Activated CD4-positive, CD25-positive, alpha-beta regulatory T cell treated with anti-CD3 and anti-CD28 coated beads, Interleukin-2, amount 50 U/mL, for 72 hours (primary cell): ENCODE measurements around the gene STK35.

Source experiments
- DNase-seq: peaks from one replicate; pipeline ENCODE4 v3.0.0; 2021

Gene STK35

DNA sequence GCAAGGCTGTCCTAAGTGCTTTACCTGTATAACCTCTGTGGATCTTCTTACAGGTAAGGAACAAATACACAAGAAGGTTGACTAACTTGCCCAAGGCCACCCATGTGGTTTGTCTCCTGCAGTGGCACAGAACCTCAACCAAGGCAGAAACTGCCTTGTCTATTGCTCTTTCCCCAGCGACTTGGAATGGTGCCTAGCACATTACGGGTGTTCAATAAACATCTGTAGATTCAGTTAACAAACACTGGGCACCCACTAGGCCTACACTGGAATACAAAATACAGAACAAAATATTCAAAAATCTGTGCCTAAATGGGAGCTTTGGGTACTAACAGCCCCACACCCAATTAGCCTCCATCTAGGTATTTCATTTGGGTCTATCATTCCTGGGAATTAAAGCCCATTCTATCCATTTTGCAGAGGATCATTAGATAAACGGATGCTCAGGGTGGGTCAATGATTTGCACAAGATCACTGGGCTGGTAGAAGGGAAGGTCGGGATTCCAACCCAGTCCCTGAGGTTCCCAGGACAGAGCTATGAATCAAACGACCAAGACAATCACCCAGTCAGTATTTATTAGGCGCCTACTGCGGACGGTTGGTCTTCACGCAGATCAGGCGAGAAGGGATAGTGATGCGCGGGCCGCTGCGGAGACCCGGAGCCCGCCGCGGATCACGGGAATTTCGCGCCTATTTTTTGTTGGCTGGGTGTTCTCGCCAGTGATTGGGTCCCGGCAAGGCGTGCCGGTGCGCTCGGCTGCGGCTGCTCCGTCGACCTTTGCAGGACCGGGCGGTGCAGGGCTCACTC lies at the start of gene STK35:
TSS of gene STK35 (plus strand) at position 771 of the 808 bp plus-strand sequence. CDS start 55 bp downstream, outside the sequence.
- DNase-seq, result peak; percentile 74

DNA sequence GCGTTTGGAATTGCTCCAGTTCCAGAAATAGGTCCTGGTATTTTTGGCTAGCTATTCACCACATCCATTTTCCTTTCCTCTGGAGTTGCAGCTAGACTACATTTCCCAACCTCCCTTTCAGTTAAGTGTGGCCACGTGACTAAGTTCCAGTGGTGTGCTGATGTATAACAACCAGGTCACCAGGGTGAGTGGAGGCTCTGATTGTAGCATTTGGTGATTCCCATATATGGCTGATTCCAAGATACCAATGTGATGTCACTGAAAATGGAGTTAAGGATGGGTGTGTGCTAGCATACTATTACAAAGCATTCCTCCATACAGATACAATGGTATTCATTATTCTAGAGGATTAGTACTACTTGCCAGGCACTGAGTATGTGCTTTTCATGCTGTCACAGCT lies 49.7 kb upstream of the STK35 start:
- DNase-seq, result no peak

DNA sequence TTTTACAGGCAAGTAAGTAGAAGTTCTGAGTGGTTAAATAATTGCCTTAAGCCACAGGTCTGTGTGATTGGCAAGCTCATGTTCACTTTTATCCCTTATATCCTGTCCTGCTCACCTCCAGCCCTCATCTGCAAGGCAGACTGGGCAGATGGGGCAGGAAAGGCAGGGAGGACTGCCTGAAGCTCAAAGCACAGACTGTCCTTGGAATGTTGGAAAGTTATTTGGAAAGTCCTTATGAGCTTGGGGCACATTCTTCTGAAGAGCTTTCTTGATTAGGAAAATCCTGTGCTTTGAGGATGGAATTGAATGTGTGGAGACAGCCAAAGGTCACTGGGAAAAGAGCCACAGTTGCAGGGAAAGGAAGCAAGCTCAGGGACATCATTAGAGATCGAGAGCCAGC lies 48.9 kb upstream of the STK35 start:
- DNase-seq, result no peak

DNA sequence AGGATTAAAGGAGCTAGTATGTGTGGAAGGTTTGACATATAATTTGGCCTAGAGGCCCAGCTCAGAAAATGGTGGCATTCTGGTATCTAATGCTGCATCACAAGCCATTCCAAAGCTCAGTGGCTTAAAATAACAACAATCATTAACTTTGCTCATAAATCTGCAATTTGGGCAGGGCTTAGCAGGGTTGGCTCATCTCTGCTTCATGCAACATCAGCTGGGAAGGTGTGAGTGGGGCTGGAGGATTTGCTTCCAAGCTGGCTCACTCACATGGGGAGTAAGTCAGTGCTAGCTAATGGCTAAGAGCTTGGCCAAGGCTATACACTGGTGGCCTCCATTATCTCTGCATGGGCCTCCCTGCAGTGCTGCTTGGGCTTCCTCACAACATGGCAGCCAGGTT lies 48.0 kb upstream of the STK35 start:
- DNase-seq, result no peak

DNA sequence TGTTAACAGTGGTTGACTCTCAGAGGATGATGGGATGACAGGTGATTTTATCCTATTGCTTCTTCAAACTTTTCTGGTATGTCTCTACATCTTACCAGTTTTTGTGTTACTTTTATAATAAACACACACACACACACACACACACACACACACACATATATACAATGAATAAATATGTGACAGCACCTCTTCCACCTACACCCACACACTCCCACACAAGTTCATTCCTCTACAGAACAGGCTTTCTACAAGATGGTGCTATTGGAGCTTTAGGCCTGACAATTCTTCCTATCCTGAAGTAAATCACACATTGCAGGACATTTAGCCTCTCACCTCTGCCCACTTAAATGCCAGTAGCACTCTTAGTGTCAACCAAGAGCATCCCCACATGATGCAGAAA lies 46.7 kb upstream of the STK35 start:
- no peak for DNase-seq

DNA sequence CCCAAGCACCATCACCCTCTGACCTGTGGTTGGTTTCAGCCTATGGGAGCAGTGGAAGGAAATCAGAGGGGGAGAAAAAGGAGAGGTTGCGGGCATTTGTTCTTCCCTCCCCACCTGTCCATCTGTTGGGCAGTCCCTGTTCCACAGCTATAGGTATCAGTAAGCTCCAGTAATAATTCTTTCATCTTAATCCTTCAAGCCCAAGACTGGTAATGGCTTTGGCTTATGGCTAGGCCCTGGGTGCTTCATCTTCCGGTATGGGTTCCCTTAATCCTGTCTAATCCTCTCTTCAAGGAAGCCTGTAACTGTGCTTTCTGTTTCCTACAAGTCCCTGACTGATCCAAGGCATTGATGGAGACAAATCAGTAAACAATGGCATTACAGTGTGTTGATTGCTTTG lies 42.2 kb upstream of the STK35 start:
- DNase-seq, result no peak

DNA sequence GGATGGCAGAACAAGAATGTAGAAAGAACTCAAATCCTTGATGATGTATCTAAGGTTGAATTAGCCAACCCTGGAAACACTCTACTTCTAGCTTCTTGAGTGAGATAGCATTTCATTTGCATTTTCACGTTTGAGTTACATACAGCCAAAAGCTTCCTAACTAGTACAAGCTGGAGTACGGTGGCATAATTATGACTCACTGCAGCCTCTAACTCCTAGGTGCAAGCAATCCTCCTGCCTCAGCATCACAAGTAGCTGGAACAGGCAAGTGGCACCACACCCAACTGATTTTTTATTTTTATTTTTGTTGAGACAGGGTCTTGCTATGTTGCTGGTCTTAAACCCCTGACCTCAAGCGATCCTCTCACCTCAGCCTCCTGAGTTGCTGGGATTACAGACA lies 36.5 kb upstream of the STK35 start:
- no peak for DNase-seq

DNA sequence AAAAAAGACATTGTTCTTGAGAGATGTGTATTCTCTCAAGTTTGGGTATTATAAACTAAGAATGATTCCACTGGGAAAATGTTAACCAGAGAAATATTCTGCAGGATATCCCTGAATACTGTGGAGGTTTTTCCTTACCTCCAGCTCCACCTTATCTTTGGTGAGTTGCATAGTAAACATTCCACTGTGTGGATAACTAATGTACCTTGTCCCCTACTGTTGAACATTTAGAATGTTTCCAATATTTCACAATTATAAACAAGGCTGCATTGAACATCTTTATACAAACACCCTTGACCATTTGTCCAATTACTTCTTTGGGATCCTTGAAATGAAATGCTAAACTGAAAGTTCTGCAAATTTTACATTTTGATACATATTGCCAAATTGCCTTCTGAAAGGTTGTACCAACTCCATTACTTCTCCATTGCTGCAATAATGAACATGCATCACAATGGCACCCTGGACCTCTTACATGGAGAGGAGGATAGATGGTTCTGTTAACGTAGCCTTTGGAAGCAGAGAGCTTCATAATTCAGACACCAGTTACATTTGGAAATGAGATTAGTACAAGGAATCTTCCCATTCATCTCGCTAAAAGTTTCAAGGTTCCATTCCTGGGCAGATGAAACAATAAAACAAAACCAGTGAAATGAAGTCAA lies 35.0 kb upstream of the STK35 start:
- DNase-seq, result no peak

DNA sequence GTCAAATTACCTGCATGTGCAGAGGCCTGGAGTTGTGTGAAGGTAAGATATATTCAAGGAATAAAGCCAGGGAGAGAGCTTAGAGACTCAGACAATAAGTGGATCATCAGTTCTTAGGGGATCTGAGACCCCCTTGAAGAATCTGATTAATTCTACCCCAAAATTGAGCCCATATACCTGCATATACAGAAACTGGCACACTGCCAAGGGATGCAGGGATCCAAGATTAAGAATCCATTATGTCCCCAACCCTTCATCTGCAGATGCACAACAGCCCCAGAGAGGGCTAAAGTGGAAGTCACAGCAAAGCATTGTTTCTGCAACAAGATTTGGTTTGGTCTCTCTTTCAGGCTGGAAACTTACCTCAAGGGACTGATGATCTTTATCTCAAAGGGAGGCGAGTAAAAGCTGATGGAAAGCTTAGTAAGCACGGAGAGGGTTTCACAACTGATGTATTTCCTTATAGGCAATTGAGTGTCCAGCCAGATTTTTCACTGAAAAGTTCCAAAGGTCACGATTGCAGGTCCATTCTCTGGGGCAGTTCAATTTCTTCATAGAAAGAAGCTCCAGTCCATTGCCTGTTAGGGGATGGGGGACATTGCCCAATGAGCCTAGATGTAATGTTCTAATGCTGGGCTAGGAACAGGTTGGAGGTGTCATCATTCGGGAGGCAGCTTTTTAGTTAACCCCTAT lies 20.9 kb upstream of the STK35 start:
- DNase-seq, result no peak

DNA sequence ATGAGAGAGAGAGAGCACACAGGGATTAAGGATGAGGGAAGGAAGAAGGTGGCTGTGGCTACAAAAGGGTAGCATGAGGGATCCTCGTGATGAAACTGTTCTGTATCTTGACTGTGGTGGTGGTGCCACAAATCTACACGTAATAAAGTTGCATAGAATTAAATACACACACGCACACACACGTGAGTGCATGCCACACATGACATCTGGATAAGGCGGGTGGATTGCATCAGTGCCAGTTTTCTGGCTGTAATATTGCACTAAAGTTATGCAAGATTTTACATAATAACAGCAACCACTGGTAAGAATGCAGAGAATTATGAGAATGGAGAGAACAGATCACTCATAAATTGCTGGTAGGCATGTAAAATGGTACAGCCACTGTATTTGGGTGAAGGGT lies 16.9 kb upstream of the STK35 start:
- no peak for DNase-seq

DNA sequence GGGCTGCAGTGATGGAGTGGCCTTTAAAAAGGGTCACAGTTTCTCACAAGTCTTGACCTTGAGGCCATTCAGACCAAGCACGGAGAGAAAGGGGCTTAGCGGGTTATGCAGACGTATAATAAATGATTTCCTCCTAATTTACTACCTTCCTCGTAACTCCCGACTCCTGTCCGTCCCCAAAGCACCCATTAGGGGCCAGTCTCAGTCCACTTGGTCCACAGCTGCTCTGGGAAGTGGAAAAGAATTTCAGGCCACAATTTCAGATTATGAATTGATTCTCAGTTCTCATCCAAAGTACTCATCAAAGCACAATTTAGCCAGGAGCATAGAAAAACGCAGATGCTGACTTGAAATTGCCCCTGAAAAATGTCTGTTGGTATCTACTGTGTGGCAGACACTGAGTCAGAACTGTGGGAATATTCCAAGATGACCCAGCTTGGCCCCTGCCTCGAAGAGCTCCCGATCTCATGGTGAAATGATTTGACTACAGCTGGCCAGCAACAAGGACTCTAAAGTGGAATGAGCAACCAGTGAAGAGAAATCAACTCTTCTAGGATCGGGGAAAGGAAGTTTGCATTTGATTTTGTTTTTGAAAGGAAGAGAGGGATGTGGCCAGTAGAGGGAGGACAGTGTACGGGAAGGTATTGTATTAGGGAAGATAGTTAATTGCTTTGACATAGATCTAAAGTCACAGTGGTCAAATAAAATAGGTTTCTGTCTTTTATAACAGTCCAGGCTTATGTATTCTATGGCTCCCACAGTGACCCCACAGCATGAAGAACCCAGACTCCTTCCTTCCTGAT lies 15.2 kb upstream of the STK35 start:
- DNase-seq, result no peak

DNA sequence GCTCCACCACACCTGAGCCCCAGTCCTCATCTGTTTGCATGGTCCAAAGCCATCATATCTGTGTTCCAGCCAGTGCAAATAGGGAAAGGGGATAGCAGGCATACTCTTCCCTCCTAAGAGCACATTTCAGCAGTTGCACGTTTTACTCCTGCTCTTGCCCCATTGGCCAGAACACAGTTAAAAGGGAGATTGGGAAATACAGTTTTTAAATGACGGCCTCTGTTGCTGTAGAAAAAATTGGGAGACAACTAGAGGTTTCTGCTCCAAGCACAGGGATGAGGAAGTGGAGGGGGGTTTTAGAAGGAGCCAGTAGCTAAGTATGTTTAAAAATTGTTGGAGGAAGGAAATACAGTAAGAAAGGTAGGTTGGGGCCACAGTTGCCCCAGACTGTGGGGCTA lies 14.6 kb upstream of the STK35 start:
- DNase-seq, result no peak

DNA sequence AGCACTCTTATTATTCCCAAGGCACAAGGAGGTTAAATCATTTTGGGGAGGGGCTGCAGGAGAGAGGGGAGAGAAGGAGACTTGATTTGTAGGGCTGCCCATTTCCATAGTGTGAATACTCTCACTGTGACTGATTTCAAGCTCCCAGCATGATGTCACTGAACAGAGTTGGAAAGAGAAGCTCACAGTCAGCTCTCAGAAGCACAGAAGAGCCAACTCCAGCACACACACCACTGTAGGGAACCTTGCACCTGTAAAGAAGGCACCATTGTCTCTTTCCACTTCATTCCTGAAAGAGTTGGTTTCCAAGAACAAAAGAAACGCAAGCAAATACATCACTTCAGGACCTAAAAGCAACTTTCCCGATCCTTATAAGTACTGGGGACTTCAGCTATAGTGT lies 12.7 kb upstream of the STK35 start:
- no peak for DNase-seq

DNA sequence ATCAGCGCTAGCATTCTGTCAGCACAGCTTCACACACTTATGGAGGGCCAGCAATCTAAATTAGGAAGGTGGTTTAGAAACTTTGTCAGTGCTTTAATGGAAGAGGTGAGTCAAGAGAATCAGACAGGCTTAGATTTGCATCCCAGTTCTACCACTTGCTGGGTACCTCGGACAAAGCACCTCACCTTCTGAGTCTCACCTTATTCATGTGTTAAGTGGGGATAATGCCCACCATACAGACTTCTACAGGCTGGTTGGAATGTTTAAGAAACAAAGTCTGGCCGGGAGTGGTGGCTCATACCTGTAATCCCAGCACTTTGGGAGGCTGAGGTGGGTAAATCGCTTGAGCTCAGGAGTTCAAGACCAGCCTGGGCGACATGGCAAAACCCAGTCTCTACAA lies 12.2 kb upstream of the STK35 start:
- no peak for DNase-seq

DNA sequence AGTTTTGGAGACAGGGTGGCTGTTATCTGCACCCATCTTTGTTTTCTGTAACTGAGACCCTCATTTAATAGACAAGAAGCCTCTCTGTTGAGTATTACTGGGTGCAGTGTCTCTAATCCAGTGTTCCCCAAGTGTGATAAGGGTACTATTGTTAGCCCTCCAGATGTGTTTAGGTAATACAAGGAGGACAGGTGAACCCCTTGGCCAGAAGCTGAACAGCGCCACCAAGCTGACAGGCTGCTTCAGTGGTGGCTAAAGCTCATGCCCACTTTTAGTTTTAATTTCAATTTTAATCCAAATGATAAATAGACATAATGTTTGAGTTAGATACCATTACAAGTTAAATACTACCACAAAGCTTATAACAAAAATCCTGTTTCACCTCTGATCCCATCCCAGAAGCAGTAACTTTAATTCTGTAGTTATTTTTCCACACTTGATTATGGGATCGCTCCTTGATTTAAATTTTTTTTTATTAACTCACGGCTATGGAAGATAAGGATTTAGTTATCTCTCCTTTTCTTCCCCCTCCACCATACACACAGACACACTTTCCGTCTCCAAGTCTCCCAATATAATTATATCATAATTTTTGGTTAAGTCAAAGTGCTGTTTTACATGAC lies 8.4 kb upstream of the STK35 start:
- DNase-seq, result no peak

DNA sequence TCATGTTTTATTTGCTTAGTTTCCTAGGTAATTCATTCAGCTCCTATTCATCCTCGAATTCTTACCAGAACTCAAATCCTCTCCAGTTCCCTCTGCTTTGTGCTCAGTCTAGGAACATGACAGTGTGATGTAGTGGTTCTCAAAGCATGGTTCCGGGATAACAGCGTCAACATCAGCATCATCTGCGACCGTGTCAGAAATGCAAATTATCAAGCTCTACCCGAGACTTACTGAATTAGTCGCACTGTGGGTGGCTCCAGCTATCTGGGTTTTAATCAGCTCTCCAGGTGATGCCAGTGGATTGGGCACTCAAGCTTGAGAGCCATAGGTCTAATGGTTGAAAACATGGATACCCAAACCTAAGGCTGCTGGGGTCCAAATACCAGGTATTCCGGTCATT lies 7.7 kb upstream of the STK35 start:
- DNase-seq, result no peak

DNA sequence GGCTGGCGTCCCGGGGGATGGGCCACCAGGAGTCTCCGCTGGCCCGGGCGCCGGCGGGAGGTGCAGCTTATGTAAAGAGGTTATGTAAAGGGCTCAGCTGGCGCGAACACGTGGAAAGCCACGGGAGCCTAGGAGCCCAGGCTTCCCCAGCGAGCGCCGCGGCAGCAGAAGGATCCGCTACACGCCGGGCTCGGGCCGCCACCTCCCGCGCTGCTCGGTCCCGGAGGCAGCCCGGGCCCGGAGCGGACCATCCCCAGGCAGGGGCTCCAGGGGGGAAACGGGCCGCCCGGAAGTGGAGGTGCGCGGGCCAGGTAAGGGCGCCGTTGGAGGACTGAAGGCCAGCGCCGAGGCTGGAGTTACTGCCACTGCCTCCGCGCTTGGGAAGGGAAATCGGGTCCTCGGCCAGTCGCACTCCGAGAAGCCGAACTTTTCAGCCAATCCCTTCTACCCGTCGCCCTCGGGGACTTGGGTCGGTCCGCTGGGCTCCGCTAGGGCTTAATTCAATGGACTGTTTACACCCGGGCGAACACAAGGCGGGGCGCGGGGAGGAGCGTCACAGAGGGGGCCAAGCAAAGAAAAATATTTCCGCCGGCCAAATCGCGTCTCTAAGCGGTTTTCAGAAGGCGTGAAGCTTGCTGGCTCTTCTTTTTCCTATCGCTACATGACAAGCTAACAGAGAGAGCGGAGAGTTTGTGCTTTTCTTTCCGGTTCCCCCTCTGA lies 398 bp downstream of the STK35 start:
- DNase-seq, result peak; percentile 91

DNA sequence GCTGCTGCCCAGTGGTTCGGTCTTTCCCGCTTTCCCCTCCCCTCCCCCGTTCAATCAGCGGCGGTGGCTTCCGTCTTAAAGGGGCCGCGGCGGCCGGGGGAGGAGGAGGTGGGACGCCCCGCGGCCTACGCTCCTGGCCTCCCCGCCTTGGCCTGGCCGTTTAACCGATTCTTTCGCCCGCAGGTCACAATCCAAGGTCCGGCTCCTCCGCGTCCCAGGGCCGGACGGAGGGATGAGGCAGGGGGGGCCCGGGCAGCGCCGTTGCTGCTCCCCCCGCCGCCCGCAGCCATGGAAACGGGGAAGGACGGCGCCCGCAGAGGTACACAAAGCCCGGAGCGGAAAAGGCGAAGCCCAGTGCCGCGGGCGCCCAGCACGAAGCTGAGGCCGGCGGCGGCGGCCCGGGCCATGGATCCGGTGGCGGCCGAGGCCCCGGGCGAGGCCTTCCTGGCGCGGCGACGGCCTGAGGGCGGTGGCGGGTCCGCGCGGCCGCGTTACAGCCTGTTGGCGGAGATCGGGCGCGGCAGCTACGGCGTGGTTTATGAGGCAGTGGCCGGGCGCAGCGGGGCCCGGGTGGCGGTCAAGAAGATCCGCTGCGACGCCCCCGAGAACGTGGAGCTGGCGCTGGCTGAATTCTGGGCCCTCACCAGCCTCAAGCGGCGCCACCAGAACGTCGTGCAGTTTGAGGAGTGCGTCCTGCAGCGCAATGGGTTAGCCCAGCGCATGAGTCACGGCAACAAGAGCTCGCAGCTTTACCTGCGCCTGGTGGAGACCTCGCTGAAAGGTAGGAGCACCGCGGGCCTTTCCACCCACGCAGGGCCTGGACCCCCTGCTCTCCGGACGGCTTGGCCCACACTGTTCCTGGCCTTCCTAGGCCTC lies 1.2 kb downstream of the STK35 start:
- DNase-seq, result peak; percentile 84

DNA sequence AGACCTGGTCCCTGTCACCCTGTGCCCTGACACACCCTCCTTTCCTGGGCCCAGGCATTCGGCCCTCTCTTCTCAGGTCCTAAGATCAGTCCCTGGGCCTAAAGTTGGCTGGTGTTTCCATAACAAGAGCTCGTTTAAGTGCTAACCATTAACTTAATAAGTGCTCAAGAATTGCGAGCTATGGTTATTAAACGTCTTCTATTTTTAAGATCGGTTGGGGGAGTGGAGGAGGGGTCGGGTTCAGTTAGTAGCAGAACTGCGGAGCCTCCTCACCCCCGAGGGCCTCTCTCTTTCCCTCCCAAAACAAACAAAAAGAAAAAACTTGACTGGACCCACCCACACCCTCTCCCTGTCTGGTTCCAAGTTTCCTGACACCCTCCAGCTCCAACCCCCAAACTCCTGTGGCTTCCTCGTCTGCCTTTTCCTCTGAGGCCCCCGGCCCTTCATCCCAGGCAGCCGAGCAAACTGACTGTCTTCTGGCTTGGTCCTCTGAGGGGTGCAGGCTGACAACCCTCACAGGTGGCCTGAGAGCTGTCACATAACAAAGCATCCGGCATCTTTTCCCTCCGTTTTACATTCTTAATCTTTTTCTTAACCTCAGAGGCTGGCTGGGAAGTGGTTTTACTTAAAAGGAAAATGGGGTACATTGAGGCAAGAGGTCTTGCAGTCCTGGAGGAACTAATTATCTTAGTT lies 2.0 kb downstream of the STK35 start:
- no peak for DNase-seq

DNA sequence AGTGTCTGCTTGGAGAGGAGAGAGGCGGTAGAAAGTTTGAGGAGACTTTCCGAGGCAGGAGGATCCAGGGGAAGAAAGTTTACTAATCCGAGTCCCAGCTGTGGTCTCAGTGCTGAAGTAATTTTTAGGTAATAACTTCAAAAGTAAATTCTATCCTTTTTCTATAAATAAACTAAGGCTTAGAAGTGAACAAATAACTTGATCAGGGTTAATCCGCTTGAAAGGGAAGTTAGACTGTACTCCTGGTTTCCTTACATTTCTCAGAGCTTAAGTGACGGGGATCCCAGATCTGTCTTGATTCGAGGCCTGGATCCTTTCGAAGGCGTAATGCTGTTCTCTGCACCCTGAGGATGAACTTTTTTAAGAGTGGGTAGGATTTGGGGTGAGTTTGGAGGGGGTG lies 2.6 kb downstream of the STK35 start:
- no peak for DNase-seq
